ENCODE results near the gene RGS6. TPM values are rescaled to one million over a fixed set of nuclear protein-coding genes. Genes with fewer than 3 reads are reported as not detected.

Gene RGS6
- total and polyA plus RNA-seq, 4 donors, result 0.06 to 5.3 (median 0.17) TPM; not detected in 1

DNA sequence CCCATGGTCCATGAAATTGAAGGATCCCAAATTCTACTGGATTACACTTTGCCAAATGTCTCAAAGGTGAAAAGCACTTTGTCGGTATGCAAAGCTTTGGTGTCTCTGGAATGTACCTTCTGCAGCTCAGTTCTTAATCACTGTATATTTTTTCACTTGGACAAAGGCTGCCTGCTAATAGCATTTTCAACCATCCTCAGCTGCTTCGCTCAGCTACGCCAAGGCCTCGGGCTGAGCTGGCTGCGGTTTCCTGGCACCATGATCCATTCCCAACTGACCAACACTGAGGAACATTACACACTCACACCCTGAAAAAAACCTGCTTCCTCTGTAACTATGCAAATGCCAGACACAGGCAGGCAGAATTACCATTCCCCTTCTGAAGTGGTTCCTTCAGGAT, 626.5 kb downstream of the RGS6 start:
- H3K27ac ChIP-seq (ENCODE audit: low read depth in 1 of 2, low read length in 2 of 2), result no peak overlapping the region
- no peaks in the 10 kb centered on the region for H3K4me1 ChIP-seq (ENCODE audit: control insufficient read depth in 4 of 4, insufficient read depth in 4 of 4, low read length in 3 of 4)
- H3K4me3 ChIP-seq (ENCODE audit: low read depth in 1 of 3, low read length in 3 of 3), result no peak overlapping the region
- no peaks in the 10 kb centered on the region for H3K27me3 ChIP-seq (ENCODE audit: control insufficient read depth in 4 of 4, insufficient read depth in 4 of 4, low read length in 3 of 4)
- 92% methylated on average over 5 of the region's 5 CpGs for WGBS
- TF ChIP-seq HNF4A (conservative IDR thresholded peaks at IDR 0.05) (no peak), TAF1 (conservative IDR thresholded peaks at IDR 0.05) (no peak), GABPA (IDR thresholded peaks at IDR 0.05 in 1 of 2, conservative IDR thresholded peaks at IDR 0.05 in 1 of 2) (no peak), FOXA1 (IDR thresholded peaks at IDR 0.05) (no peak), NR2F2 (IDR thresholded peaks at IDR 0.05) (no peak), YY1 (IDR thresholded peaks at IDR 0.05) (no peak), JUND (IDR thresholded peaks at IDR 0.05) (no peak), HNF4G (IDR thresholded peaks at IDR 0.05) (no peak)
- TF ChIP-seq, protein P1, sequence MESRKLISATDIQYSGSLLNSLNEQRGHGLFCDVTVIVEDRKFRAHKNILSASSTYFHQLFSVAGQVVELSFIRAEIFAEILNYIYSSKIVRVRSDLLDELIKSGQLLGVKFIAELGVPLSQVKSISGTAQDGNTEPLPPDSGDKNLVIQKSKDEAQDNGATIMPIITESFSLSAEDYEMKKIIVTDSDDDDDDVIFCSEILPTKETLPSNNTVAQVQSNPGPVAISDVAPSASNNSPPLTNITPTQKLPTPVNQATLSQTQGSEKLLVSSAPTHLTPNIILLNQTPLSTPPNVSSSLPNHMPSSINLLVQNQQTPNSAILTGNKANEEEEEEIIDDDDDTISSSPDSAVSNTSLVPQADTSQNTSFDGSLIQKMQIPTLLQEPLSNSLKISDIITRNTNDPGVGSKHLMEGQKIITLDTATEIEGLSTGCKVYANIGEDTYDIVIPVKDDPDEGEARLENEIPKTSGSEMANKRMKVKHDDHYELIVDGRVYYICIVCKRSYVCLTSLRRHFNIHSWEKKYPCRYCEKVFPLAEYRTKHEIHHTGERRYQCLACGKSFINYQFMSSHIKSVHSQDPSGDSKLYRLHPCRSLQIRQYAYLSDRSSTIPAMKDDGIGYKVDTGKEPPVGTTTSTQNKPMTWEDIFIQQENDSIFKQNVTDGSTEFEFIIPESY (IDR thresholded peaks at IDR 0.05), result no peak
- TF ChIP-seq, protein P2, sequence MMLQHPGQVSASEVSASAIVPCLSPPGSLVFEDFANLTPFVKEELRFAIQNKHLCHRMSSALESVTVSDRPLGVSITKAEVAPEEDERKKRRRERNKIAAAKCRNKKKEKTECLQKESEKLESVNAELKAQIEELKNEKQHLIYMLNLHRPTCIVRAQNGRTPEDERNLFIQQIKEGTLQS (IDR thresholded peaks at IDR 0.05), result no peak
- DNase-seq (ENCODE audit: low spot score), result no peak
- no peak overlapping the region for H3K9ac ChIP-seq (ENCODE audit: low read depth in 1 of 2, low read length in 2 of 2)
- H3K36me3 ChIP-seq (ENCODE audit: control insufficient read depth in 4 of 4, insufficient read depth in 3 of 4, low read depth in 1 of 4, low read length in 3 of 4), result no peaks in the 10 kb centered on the region
- H3K9me3 ChIP-seq (ENCODE audit: control insufficient read depth in 4 of 4, low read length in 3 of 4), result no peaks in the 10 kb centered on the region

DNA sequence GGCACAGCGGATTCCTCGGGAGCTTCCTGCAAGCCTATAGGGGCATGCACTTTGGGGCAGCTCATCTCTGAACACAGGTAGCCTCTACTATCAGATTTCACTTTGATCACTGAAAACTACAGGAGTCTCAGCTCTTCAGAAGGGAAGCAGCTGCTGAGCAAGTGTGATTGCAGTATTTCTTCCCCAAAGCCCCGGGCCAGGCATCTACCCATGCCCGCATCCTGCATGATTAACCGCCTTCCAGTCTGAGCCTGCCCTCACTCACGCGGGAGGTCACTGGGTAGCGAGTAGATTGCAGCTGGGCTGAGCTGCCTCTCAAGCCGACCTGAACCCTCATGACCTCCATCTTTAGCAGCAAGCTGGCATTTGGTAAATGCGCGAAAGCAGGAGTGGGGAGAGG, 627.0 kb downstream of the RGS6 start:
- no peaks in the 10 kb centered on the region for H3K4me1 ChIP-seq (ENCODE audit: control insufficient read depth in 4 of 4, insufficient read depth in 4 of 4, low read length in 3 of 4)
- H3K9me3 ChIP-seq (ENCODE audit: control insufficient read depth in 4 of 4, low read length in 3 of 4), result no peaks in the 10 kb centered on the region
- H3K36me3 ChIP-seq (ENCODE audit: control insufficient read depth in 4 of 4, insufficient read depth in 3 of 4, low read depth in 1 of 4, low read length in 3 of 4), result no peaks in the 10 kb centered on the region
- H3K4me3 ChIP-seq (ENCODE audit: low read depth in 1 of 3, low read length in 3 of 3), result no peak overlapping the region
- 79% methylated on average over 11 of the region's 11 CpGs for WGBS
- no peak overlapping the region for H3K9ac ChIP-seq (ENCODE audit: low read depth in 1 of 2, low read length in 2 of 2)
- TF ChIP-seq, protein P1 (IDR thresholded peaks at IDR 0.05), result no peak
- TF ChIP-seq, protein P3, sequence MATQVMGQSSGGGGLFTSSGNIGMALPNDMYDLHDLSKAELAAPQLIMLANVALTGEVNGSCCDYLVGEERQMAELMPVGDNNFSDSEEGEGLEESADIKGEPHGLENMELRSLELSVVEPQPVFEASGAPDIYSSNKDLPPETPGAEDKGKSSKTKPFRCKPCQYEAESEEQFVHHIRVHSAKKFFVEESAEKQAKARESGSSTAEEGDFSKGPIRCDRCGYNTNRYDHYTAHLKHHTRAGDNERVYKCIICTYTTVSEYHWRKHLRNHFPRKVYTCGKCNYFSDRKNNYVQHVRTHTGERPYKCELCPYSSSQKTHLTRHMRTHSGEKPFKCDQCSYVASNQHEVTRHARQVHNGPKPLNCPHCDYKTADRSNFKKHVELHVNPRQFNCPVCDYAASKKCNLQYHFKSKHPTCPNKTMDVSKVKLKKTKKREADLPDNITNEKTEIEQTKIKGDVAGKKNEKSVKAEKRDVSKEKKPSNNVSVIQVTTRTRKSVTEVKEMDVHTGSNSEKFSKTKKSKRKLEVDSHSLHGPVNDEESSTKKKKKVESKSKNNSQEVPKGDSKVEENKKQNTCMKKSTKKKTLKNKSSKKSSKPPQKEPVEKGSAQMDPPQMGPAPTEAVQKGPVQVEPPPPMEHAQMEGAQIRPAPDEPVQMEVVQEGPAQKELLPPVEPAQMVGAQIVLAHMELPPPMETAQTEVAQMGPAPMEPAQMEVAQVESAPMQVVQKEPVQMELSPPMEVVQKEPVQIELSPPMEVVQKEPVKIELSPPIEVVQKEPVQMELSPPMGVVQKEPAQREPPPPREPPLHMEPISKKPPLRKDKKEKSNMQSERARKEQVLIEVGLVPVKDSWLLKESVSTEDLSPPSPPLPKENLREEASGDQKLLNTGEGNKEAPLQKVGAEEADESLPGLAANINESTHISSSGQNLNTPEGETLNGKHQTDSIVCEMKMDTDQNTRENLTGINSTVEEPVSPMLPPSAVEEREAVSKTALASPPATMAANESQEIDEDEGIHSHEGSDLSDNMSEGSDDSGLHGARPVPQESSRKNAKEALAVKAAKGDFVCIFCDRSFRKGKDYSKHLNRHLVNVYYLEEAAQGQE (IDR thresholded peaks at IDR 0.05), result no peak
- TF ChIP-seq FOXA2 (IDR thresholded peaks at IDR 0.05) (no peak), EGR1 (IDR thresholded peaks at IDR 0.05; ENCODE audit: low read depth in 2 of 2) (no peak), TAF1 (conservative IDR thresholded peaks at IDR 0.05) (no peak), HNF4A (conservative IDR thresholded peaks at IDR 0.05) (no peak), FOXA1 (IDR thresholded peaks at IDR 0.05) (no peak), RXRA (IDR thresholded peaks at IDR 0.05) (no peak), YY1 (IDR thresholded peaks at IDR 0.05) (no peak), RAD21 (IDR thresholded peaks at IDR 0.05) (no peak), NR2F2 (IDR thresholded peaks at IDR 0.05) (no peak), JUND (IDR thresholded peaks at IDR 0.05) (no peak), HNF4G (IDR thresholded peaks at IDR 0.05) (no peak), GABPA (IDR thresholded peaks at IDR 0.05 in 1 of 2, conservative IDR thresholded peaks at IDR 0.05 in 1 of 2) (no peak), SP1 (IDR thresholded peaks at IDR 0.05) (no peak)
- TF ChIP-seq, protein P4, sequence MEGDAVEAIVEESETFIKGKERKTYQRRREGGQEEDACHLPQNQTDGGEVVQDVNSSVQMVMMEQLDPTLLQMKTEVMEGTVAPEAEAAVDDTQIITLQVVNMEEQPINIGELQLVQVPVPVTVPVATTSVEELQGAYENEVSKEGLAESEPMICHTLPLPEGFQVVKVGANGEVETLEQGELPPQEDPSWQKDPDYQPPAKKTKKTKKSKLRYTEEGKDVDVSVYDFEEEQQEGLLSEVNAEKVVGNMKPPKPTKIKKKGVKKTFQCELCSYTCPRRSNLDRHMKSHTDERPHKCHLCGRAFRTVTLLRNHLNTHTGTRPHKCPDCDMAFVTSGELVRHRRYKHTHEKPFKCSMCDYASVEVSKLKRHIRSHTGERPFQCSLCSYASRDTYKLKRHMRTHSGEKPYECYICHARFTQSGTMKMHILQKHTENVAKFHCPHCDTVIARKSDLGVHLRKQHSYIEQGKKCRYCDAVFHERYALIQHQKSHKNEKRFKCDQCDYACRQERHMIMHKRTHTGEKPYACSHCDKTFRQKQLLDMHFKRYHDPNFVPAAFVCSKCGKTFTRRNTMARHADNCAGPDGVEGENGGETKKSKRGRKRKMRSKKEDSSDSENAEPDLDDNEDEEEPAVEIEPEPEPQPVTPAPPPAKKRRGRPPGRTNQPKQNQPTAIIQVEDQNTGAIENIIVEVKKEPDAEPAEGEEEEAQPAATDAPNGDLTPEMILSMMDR (IDR thresholded peaks at IDR 0.05; ENCODE audit: low read depth, low read length, missing input control), result no peak
- TF ChIP-seq, protein P2 (IDR thresholded peaks at IDR 0.05), result no peak
- TF ChIP-seq, protein P5, sequence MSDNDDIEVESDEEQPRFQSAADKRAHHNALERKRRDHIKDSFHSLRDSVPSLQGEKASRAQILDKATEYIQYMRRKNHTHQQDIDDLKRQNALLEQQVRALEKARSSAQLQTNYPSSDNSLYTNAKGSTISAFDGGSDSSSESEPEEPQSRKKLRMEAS (IDR thresholded peaks at IDR 0.05), result no peak
- no peak for DNase-seq (ENCODE audit: low spot score)
- H3K27me3 ChIP-seq (ENCODE audit: control insufficient read depth in 4 of 4, insufficient read depth in 4 of 4, low read length in 3 of 4), result no peaks in the 10 kb centered on the region
- H3K27ac ChIP-seq (ENCODE audit: low read depth in 1 of 2, low read length in 2 of 2), result no peak overlapping the region
